Measurements from ENCODE around the gene TEX29.

DNA sequence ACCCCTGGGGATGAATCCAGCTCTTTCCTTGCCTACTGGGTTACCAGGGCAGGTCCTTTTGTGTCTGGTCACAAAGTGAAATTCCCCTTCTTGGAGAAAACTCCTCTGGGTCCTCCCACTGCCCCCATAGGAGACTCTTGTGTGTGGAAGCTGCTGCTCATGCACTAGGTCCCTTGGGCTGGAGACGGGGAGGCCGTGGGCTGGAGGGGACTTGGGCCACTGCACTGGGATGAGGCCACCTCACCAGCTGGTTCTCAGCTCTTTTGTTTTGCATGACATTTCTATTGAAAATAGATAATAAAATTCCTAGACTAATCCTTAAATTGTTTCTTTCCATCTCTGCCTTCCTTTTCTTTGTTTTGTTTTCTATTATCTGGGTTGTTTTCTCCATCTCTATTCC lies 62.4 kb downstream of the TEX29 start:
- TF ChIP-seq, protein P1, sequence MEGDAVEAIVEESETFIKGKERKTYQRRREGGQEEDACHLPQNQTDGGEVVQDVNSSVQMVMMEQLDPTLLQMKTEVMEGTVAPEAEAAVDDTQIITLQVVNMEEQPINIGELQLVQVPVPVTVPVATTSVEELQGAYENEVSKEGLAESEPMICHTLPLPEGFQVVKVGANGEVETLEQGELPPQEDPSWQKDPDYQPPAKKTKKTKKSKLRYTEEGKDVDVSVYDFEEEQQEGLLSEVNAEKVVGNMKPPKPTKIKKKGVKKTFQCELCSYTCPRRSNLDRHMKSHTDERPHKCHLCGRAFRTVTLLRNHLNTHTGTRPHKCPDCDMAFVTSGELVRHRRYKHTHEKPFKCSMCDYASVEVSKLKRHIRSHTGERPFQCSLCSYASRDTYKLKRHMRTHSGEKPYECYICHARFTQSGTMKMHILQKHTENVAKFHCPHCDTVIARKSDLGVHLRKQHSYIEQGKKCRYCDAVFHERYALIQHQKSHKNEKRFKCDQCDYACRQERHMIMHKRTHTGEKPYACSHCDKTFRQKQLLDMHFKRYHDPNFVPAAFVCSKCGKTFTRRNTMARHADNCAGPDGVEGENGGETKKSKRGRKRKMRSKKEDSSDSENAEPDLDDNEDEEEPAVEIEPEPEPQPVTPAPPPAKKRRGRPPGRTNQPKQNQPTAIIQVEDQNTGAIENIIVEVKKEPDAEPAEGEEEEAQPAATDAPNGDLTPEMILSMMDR (conservative IDR thresholded peaks at IDR 0.05; ENCODE audit: low read depth, low read length) = no peak
- TF ChIP-seq POLR2A (IDR thresholded peaks at IDR 0.05; ENCODE audit: low read depth, low read length) = no peak

Data from IMR-90 (cell line).